GM19397 (cell line): ENCODE results near the gene DGUOK.
"Not testable (repeated sequence)": the region's sequence is repeated elsewhere in the genome, so short reads cannot be mapped to it uniquely, and the experiment has no call there.

Experiments used
- ATAC-seq: cut with Tn5 transposase; IDR thresholded peaks from one replicate; pipeline ENCODE4 v1.9.1; 2021; ENCODE audit warnings: mild to moderate bottlenecking, moderate library complexity; ENCODE audit not compliant: unreplicated experiment

DGUOK gene

DNA sequence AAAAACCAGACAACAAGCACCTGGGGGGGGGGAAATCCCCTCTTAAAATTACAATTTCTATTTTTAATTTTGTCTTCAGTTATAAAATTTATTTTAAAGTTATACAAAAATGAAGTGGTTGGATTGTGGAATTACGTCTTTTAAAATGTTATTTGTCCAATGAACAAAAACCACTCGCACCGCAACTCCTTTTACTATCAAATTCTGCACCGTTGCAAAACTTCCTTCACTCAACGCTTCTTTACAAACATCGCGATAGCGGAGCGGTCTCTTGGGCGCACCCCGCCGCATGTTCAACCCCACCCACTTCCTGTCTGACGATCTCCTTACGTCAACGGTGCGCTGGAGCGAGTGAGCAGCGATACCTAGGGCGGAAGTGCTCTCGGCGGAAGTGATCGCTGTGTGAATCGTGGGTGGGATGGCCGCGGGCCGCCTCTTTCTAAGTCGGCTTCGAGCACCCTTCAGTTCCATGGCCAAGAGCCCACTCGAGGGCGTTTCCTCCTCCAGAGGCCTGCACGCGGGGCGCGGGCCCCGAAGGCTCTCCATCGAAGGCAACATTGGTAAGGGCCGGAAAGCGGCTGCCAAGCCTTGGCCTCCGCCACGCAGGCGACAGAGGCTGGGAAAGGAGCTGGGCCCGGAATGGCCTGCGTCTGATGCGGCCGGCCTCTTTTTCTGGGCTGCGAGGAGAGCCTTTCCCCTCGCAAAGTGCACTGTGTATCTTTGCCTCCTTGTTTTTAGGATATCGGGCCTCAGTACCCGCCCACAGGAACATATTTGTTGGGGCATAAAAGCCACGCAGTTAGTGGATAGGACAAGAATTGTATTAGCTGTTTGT is at the start of gene DGUOK:
TSS of gene DGUOK (plus strand) at position 388 of the 835 bp plus-strand sequence. CDS start at position 419, 31 bp downstream.
- ATAC-seq: peak; percentile 99

DNA sequence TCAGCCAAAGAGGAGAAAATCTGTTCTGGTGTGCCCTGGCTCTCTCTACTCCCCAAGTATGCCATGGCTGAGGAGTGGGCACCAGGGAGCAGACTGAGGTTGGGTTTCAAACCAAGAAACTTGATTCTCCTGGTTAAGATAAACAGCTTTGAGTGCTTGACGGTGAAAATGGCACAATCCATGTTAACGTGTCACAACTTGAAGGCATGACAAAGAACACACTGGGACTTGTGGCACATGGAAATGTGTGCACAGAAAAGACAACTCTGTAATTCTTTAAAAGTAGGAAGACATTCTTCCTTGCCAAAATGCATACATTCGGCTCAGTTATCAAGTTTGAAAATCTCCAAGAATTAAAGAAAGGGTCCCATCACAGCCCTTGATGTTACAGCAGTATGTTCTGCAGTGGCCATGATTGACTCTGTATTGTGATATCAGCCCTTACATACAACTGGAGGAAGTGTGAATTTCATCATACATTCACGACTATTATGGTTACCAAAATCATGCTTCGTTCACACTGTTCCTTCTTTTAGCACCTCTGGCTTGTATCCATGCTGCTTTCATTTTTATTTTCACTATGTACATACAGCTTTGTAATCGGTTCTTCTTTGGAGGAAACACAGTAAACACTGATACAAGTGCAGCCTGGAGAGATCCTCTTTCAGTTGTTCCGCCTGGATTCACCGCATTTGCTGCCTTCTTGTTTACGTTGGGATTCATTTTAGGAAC is 49.4 kb upstream of the DGUOK start:
- ATAC-seq: no peak

- not testable (repeated sequence) for ATAC-seq
Measured at GRCh38 chr2:73877984-73878383, 48.7 kb upstream of the DGUOK start.

GRCh38 chr2:73885406-73885805 is 41.3 kb upstream of the DGUOK start:
- no peak for ATAC-seq

DNA sequence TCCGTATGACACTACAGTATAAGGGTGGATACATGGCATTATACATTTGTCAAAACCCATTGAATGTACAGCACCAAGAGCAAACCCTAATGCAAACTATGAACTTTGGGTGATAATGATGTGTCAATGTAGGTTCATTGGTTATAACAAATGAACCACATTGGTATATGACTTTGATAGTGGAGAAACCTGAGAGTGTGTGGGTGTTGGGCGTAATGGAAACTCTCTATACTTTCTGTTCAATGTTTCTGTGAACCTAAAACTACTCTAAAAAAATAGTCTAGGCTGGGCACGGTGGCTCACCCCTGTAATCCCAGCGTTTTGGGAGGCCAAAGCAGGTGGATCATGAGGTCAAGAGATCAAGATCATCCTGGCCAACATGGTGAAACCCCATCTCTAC is 40.3 kb upstream of the DGUOK start:
- no peak for ATAC-seq

DNA sequence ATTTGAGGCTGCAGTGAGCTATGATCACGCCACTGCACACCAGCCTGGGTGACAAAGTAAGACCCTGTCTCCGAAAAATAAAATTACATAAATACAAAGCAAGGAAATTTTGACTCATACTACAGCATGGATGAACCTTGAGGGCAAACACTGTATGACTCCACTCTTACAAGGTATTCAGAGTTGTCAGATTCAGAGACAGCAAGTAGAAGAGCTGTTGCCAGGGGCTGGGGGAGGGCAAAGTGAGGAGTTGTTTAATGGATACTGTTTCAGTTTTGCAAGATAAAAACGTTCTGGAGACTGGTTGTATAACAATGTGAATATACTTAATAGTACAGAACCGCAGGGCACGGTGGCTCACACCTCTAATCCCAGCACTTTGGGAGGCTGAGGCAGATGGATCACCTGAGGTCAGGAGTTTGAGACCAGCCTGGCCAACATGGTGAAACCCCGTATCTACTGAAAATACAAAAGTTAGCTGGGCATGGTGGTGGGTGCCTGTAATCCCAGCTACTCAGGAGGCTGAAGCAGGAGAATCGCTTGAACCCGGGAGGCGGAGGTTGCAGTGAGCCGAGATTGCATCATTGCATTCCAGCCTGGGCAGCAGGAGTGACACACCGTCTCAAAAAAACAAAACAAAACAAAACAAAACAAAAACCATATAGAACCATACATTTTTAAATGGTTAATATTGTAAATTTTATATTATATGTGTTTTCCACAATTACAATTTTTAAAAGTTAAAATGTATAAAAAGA is 38.9 kb upstream of the DGUOK start:
- not testable (repeated sequence) for ATAC-seq

GRCh38 chr2:73888388-73888787 is 38.3 kb upstream of the DGUOK start:
- no peak for ATAC-seq

DNA sequence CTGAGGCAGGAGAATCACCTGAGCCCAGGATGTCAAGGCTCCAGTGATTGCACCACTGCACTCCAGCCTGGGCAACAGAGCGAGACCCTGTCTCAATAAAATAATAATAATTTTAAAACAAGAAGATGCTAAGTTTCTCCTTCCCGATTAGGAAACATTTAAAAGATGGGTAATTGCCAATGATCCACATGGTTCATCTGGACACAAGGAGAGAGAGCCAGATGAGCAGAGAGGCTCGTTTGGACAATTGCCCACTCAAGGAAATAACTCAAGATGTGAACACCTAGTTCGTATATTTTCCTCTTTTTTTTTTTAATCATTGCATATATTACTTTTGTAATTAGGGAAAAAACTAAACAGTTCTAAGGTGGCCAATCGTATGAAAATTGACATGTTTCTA is 37.5 kb upstream of the DGUOK start:
- ATAC-seq: no peak

DNA sequence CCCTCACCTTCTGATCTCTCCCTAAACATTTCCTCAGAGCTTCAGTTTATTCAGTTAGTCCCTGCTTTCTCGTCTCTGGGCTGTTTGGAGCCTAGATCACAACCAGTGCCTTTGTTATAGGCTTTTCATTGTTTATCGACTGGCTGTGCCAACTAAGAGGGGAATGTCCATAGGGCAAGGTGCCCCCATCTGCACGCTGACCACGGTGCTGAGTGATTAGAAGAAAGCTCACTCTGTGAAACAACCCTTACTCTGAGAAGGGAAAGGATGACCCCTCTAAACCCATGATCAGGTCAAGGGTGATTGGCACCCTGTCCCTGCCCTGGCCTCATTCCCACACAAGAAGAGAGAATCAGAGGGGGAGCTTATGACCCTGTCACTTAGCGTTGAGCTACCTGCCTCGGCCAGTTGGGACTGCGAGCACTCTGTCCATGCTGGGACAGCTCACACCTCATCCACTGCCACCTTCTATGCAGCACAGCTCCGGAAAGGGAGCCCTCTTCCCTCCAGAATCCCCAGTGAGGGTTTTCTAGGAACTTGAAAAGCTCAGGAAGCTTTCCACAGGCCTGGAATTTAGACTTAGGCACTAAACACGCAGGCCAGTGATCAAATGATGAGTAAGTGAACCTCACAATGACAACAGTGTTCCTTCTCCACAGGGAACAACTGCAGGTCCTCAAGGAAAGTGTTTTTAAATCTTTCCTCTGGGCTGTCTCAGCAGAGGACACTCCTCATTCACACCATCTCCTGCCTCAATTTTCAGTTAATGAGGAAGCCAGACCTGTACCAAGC is 36.2 kb upstream of the DGUOK start:
- ATAC-seq: no peak

DNA sequence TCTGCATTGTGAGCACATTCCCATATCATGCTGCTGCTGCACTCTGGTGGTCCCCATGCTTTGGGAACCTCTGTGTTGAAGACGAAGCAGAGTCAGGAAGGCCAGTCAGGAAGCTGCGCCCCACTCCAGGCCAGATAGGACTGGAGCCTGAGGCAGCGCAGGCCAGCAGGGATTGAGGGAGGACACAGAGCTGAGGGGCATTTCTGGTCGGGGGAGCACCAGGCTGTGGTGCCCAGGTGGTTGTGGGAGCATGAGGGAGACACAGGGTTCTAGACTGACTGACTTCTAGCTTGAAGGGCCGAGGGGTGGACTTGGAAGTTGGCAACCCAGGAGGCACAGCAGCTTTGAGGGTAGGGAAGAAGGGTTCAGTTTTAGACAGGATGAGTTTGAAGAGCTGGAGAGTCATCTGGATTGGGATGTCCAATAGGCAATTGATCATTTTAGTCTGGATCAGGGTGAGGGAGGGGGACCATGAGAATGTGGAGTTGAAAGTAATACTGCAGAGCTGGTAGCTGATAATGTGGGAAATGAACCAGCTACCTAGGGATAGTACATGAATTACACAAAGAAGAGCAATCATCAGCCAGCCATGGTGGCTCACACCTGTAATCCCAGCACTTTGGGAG is 35.3 kb upstream of the DGUOK start:
- ATAC-seq: no peak

DNA sequence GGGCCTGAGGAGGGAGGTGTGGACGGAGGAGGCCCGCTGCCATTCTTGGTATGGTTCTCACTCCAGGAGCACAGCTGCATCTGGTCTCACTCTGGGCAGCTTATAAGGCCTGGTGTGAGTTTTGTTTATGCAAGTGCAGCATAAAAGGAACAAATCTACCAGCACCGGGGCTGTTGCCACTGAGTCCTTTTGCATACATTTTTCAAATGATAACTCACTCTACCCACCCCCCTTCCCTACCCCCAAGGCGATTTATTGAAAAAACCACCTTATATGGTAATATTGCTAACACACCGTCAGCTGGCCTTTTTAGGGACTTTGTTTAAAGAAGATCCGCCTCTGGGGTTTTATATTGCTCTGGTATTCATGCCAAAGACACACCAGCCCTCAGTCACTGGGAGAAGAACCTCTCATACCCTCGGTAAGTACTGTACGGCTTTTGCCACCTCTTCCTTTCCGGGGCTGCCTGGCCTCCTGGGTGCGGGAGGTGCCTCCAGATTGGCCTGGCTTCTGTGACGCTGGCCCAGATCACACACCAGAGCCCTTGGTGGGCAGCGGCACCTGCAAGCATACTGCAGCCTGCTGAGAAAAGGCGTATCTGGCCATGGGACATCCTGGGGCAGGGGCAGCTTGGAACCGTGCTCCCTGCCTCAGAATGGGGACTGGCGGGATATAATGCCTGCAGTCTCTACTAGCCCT is 33.9 kb upstream of the DGUOK start, which contains the start of gene ACTG2:
TSS of gene ACTG2 (plus strand) at position 378 of the 699 bp plus-strand sequence. CDS start 8,304 bp downstream, outside the sequence.
- ATAC-seq: no peak

- no peak for ATAC-seq
Measured at GRCh38 chr2:73893764-73894474, 32.8 kb upstream of the DGUOK start.

GRCh38 chr2:73894475-73894850 is 32.2 kb upstream of the DGUOK start:
- ATAC-seq: no peak

DNA sequence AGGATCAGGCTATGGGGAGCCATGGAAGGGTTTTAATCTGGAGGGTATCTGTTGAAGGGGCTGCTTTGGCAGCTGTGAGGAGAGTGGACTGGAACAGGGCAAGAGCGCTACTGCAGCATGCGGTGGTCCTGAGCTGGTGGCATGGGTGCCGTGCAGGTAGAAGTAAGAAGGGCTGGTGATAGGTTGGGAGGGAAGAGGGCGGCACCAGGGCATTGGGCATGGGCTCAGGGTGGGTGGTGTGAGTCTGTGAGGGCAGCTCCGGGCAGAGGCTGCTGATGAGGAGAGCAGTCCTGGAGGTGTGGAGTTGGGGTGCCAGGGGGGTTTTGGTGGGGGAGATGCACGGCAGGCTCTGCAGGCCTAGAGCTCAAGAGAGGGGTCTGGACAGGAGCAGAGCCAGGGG is 31.8 kb upstream of the DGUOK start:
- no peak for ATAC-seq

DNA sequence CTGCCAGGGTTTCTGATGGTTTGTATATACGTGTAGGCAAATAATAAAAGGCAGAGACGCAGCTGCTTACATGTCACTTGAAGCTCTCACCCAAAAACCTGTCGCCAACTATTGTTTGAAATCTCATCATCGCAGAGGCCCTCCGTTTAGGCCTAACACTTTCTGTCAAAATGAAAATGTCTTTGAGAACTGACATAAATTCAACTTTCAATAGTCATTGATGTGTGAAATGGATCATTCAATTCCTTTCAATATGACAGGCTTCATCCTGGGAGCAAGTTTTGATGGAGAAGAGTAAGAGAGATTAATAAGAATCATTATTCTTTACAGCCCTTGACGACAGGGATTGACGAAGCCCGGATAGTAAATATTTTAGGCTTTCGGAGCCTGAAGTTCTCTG is 31.2 kb upstream of the DGUOK start:
- no peak for ATAC-seq

DNA sequence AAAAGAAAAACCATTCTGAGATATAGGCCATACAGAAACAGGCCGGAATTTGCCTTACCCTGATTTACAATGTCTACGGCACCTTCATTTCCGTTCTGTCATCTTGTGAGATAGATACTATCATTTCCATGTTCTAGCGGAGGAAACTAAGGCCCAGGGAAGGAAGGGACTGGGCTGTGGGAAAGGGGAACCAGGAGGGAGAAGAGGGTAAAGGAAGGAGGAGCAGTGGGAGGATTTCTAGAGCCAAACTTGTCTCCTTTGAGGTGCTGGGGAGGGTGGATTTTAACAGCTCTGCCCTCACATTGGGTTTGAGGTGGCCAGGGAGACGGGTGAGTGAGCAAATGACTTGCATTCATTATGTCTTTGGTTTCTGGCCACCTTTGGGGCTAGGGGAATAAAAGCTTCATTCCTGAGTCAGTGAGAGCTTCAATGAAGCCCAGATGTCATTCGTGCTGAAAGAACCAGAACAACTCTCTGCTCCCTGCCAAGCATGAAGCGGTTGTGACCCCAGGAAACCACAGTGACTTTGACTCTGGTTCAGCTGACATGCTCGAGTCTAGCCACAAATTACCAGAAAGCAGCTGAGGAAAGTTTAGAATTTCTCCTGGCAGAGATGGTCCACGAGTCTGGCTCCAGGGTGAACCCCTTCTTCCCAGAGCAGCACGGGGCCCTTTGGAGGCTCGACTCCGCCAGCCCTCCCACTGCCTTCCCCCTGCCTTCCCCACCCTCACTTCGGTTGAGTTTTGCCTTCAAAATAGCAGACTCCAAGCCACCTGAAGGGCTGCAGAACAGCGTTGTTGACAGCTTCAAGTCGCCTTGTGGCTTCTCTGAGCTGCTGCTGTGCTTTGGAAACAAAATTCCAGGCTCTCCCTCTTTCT is 30.1 kb upstream of the DGUOK start:
- ATAC-seq: peak; percentile 59

- ATAC-seq: no peak
Measured at GRCh38 chr2:73897240-73897583, 29.5 kb upstream of the DGUOK start.

- ATAC-seq: no peak
Measured at GRCh38 chr2:73897934-73898333, 28.7 kb upstream of the DGUOK start.
